WTC11 (cell line): ENCODE measurements around the gene CHPF. TPM values are rescaled to one million over a fixed set of nuclear protein-coding genes. Genes with fewer than 3 reads are reported as not detected.

Experiments used
- ATAC-seq: fragments of 200-7000 bp; cut with Tn5 transposase; 2 replicates; pipeline ENCODE4 v1.10.0; 2021; ENCODE audit warnings: mild to moderate bottlenecking, moderate library complexity
- CTCF ChIA-PET: fragments of 300-600 bp; sonication (Branson Sonifier 250); formaldehyde crosslinking; loops from one replicate; lab custom pipeline; 2021; ENCODE audit warnings: antibody characterized with exemption; lab: Charles Lee
- POLR2A ChIA-PET: fragments of 350-600 bp; sonication (Branson Sonifier 250); formaldehyde crosslinking; loops from one replicate; lab custom pipeline; 2021; ENCODE audit warnings: antibody characterized with exemption; lab: Charles Lee
- DNase-seq: peaks from one replicate; pipeline ENCODE4 v3.0.0; 2021; ENCODE audit warnings: low spot score
- H3K27ac Mint-ChIP-seq: 2 replicates; pipeline ENCODE4 v1.8.0; 2021; ENCODE audit warnings: mixed read lengths
- H3K27me3 Mint-ChIP-seq: 2 replicates; pipeline ENCODE4 v1.8.0; 2021; ENCODE audit warnings: low read depth, mild to moderate bottlenecking, moderate library complexity, mixed read lengths
- H3K36me3 Mint-ChIP-seq: 2 replicates; pipeline ENCODE4 v1.8.0; 2021; ENCODE audit warnings: mixed read lengths
- H3K4me1 Mint-ChIP-seq: 2 replicates; pipeline ENCODE4 v1.8.0; 2022; ENCODE audit warnings: mixed read lengths
- H3K4me3 Mint-ChIP-seq: 2 replicates; pipeline ENCODE4 v1.8.0; 2021; ENCODE audit warnings: mild to moderate bottlenecking, moderate library complexity, mixed read lengths
- H3K9me3 Mint-ChIP-seq: 2 replicates; pipeline ENCODE4 v1.8.0; 2021; ENCODE audit warnings: mixed read lengths
- AFF4 ChIP-seq: sonication (generic); formaldehyde crosslinking; IDR thresholded peaks from 2 replicates; pipeline ENCODE4 v1.8.1; 2023; ENCODE audit warnings: mild to moderate bottlenecking, missing genetic modification reagents, borderline replicate concordance
- ATF6 ChIP-seq: sonication (generic); formaldehyde crosslinking; IDR thresholded peaks from 2 replicates; pipeline ENCODE4 v1.8.1; 2023; ENCODE audit warnings: mild to moderate bottlenecking, missing genetic modification reagents
- EMX1 ChIP-seq: fragments of 250-450 bp; sonication (Bioruptor Pico); IDR thresholded peaks from 2 replicates; pipeline ENCODE4 v1.8.0; 2021; ENCODE audit warnings: mild to moderate bottlenecking
- ETV6 ChIP-seq: sonication (generic); formaldehyde crosslinking; IDR thresholded peaks from 2 replicates; pipeline ENCODE4 v1.8.1; 2022; ENCODE audit warnings: mild to moderate bottlenecking, missing genetic modification reagents
- FOXJ3 ChIP-seq: sonication (generic); formaldehyde crosslinking; IDR thresholded peaks from 2 replicates; pipeline ENCODE4 v1.9.0; 2021; ENCODE audit warnings: missing genetic modification reagents, mild to moderate bottlenecking, borderline replicate concordance
- FOXP1 ChIP-seq: sonication (generic); formaldehyde crosslinking; IDR thresholded peaks from 2 replicates; pipeline ENCODE4 v1.8.0; 2022; ENCODE audit warnings: missing genetic modification reagents, mild to moderate bottlenecking, moderate library complexity, borderline replicate concordance
- GABPB1 ChIP-seq: sonication (generic); formaldehyde crosslinking; IDR thresholded peaks from 2 replicates; pipeline ENCODE4 v1.8.1; 2023; ENCODE audit warnings: mild to moderate bottlenecking, missing genetic modification reagents
- MAX ChIP-seq: sonication (generic); formaldehyde crosslinking; IDR thresholded peaks from 2 replicates; pipeline ENCODE4 v1.8.0; 2022; ENCODE audit warnings: mild to moderate bottlenecking, missing genetic modification reagents
- NFYB ChIP-seq: sonication (generic); formaldehyde crosslinking; conservative IDR thresholded peaks from 2 replicates; pipeline ENCODE4 v1.8.0; 2022; ENCODE audit warnings: low read depth, missing genetic modification reagents
- PRDM15 ChIP-seq: sonication (generic); formaldehyde crosslinking; IDR thresholded peaks from 2 replicates; pipeline ENCODE4 v1.8.0; 2022; ENCODE audit warnings: missing genetic modification reagents
- PREB ChIP-seq: sonication (generic); formaldehyde crosslinking; IDR thresholded peaks from 2 replicates; pipeline ENCODE4 v1.8.1; 2022; ENCODE audit warnings: mild to moderate bottlenecking, missing genetic modification reagents, moderate library complexity, borderline replicate concordance
- TCF7 ChIP-seq: sonication (generic); formaldehyde crosslinking; IDR thresholded peaks from 2 replicates; pipeline ENCODE4 v1.8.0; 2022; ENCODE audit warnings: mild to moderate bottlenecking, low read depth, missing genetic modification reagents, moderate library complexity
- ZNF138 ChIP-seq: sonication (generic); formaldehyde crosslinking; conservative IDR thresholded peaks from 2 replicates; pipeline ENCODE4 v1.8.1; 2022; ENCODE audit warnings: mild to moderate bottlenecking, moderate library complexity, missing genetic modification reagents
- ZNF232 ChIP-seq: sonication (generic); formaldehyde crosslinking; IDR thresholded peaks from 2 replicates; pipeline ENCODE4 v1.8.0; 2022; ENCODE audit warnings: mild to moderate bottlenecking, missing genetic modification reagents
- ZNF425 ChIP-seq: fragments of 250-450 bp; sonication (Bioruptor Pico); conservative IDR thresholded peaks from 2 replicates; pipeline ENCODE4 v1.9.0; 2021; ENCODE audit warnings: mild to moderate bottlenecking
- total RNA-seq: library from RNA; stranded (reverse); gene quantifications from 3 replicates; pipeline ENCODE4 v1.2.3, GENCODE V29; 2021

The CHPF gene
- total RNA-seq, 1 experiment from 2014 or later: 97.0 TPM

GRCh38 chr2:219567131-219567530, 23.5 kb upstream of the CHPF start (continued):
- no peak for TF ChIP-seq ATF6 (CRISPR knock-in tag)
- no peak for TF ChIP-seq FOXJ3 (CRISPR knock-in tag)
- no peak for TF ChIP-seq PRDM15 (CRISPR knock-in tag)
- TF ChIP-seq ZNF232 (CRISPR knock-in tag): no peak
- no peak for TF ChIP-seq GABPB1
- no peak for TF ChIP-seq NFYB (CRISPR knock-in tag)
- no peak for TF ChIP-seq ZNF138 (CRISPR knock-in tag)
- TF ChIP-seq MAX: no peak
- no peak for TF ChIP-seq TCF7 (CRISPR knock-in tag)
- TF ChIP-seq PREB (CRISPR knock-in tag): no peak
- TF ChIP-seq EMX1 (CRISPR knock-in tag): no peak
- no peak for TF ChIP-seq ETV6
- TF ChIP-seq FOXP1 (CRISPR knock-in tag): no peak
- TF ChIP-seq, all 79 proteins: peak for 0

- DNase-seq: no peak
- no peak for ATAC-seq
- Mint-ChIP-seq H3K36me3 (peaks cover 61% of the 10 kb centered on the region), H3K27me3 (peaks cover 7% of the 10 kb centered on the region)
- CTCF ChIA-PET: interaction anchor here (0.6 to 1.7 kb wide), 3 partner anchors 25 to 123 kb away, joined by 3 to 4 read pairs (median 3); no protein-coding TSS in a partner anchor
- no peak for TF ChIP-seq GABPB1
- peak; percentile 43; the same call in 1 of the 2 replicates for TF ChIP-seq FOXP1 (CRISPR knock-in tag)
- TF ChIP-seq, all 79 proteins: peak for 1
- no peaks in the 10 kb centered on the region for H3K9me3 Mint-ChIP-seq
- no peak overlapping the region for H3K4me3 Mint-ChIP-seq
- H3K4me1 Mint-ChIP-seq: peaks cover 79% of the 10 kb centered on the region
- peak overlapping the region; percentile 99 for H3K27ac Mint-ChIP-seq
- POLR2A ChIA-PET: interaction anchor here (0.9 kb wide), 1 partner anchor 10 kb away, joined by 3 read pairs; no protein-coding TSS in a partner anchor
Measured at GRCh38 chr2:219566640-219567039, 23.0 kb upstream of the CHPF start.

- peaks cover 61% of the 10 kb centered on the region for H3K36me3 Mint-ChIP-seq
- peaks cover 88% of the 10 kb centered on the region for H3K4me1 Mint-ChIP-seq
- peak; percentile 36 for ATAC-seq
- H3K9me3 Mint-ChIP-seq: no peaks in the 10 kb centered on the region
- CTCF ChIA-PET: interaction anchor here (1.0 to 1.6 kb wide), 5 partner anchors 13 to 124 kb away, joined by 3 to 5 read pairs (median 3); partner anchors contain the start of genes CHPF and TMEM198
- H3K27ac Mint-ChIP-seq: peak overlapping the region; percentile 99
- peak overlapping the region; percentile 42 for H3K4me3 Mint-ChIP-seq
- DNase-seq: peak; percentile 70
- POLR2A ChIA-PET: interaction anchor here (0.7 kb wide), 1 partner anchor 32 kb away, joined by 3 read pairs; the partner anchor contains the start of gene STK11IP
- H3K27me3 Mint-ChIP-seq: peaks cover 7% of the 10 kb centered on the region
- TF ChIP-seq ZNF425 (CRISPR knock-in tag) (no peak), AFF4 (CRISPR knock-in tag) (no peak)
Measured at GRCh38 chr2:219565130-219566080, 21.8 kb upstream of the CHPF start.
